SK-N-SH treated with all-trans-retinoic acid at 6 μM for 48 hours (cell line): ENCODE measurements around the gene RAET1E.
A peak's percentile ranks its signal among the peaks of the same experiment; 100 is the strongest.
"Not testable (repeated sequence)": the region's sequence is repeated elsewhere in the genome, so short reads cannot be mapped to it uniquely, and the experiment has no call there.

ENCODE experiments used
- ATAC-seq: fragments of 200-7000 bp; cut with Tn5 transposase; 3 replicates; pipeline ENCODE4 v1.9.1; 2020; ENCODE audit warnings: mild to moderate bottlenecking, moderate library complexity
- ARNTL ChIP-seq: fragments of 450-650 bp; formaldehyde crosslinking; IDR thresholded peaks from 2 replicates; pipeline ENCODE4 v1.5.0; 2020; ENCODE audit warnings: low read depth, mild to moderate bottlenecking, moderate library complexity, borderline replicate concordance
- BACH2 ChIP-seq: fragments of 250-450 bp; sonication (Bioruptor Pico); IDR thresholded peaks from 2 replicates; pipeline ENCODE4 v1.9.0; 2021; ENCODE audit warnings: mild to moderate bottlenecking, borderline replicate concordance
- CREB5 ChIP-seq: fragments of 250-450 bp; sonication (Bioruptor Pico); IDR thresholded peaks from 2 replicates; pipeline ENCODE4 v1.5.1; 2020; ENCODE audit warnings: low read depth, mild to moderate bottlenecking, moderate library complexity
- CSDC2 ChIP-seq: fragments of 250-450 bp; sonication (Bioruptor Pico); IDR thresholded peaks from 2 replicates; pipeline ENCODE4 v1.5.0; 2020; ENCODE audit warnings: mild to moderate bottlenecking, moderate library complexity
- CSRNP3 ChIP-seq: fragments of 250-450 bp; sonication (Bioruptor Pico); IDR thresholded peaks from 2 replicates; pipeline ENCODE4 v1.5.1; 2021; ENCODE audit warnings: mild to moderate bottlenecking, moderate library complexity
- ESRRG ChIP-seq: fragments of 250-450 bp; sonication (Bioruptor Pico); IDR thresholded peaks from 2 replicates; pipeline ENCODE4 v1.6.1; 2021; ENCODE audit warnings: mild to moderate bottlenecking
- GLIS3 ChIP-seq: fragments of 250-450 bp; sonication (Bioruptor Pico); IDR thresholded peaks from 2 replicates; pipeline ENCODE4 v1.5.0; 2020; ENCODE audit warnings: mild to moderate bottlenecking, moderate library complexity
- OSR1 ChIP-seq: fragments of 250-450 bp; sonication (Bioruptor Pico); IDR thresholded peaks from 2 replicates; pipeline ENCODE4 v1.8.0; 2022; ENCODE audit warnings: moderate library complexity, mild to moderate bottlenecking, inconsistent platforms
- PATZ1 ChIP-seq: fragments of 250-450 bp; sonication (Bioruptor Pico); IDR thresholded peaks from 2 replicates; pipeline ENCODE4 v1.8.0; 2020; ENCODE audit warnings: mild to moderate bottlenecking, moderate library complexity, borderline replicate concordance
- POU6F1 ChIP-seq: fragments of 250-450 bp; sonication (Bioruptor Pico); IDR thresholded peaks from 2 replicates; pipeline ENCODE4 v1.8.0; 2021; ENCODE audit warnings: low read depth, mild to moderate bottlenecking, moderate library complexity, borderline replicate concordance
- PPARA ChIP-seq: fragments of 250-450 bp; sonication (Bioruptor Pico); IDR thresholded peaks from 2 replicates; pipeline ENCODE4 v1.5.0; 2020; ENCODE audit warnings: mild to moderate bottlenecking, borderline replicate concordance
- RARB ChIP-seq: fragments of 250-450 bp; sonication (Bioruptor Pico); IDR thresholded peaks from 2 replicates; pipeline ENCODE4 v1.8.0; 2021; ENCODE audit warnings: mild to moderate bottlenecking, moderate library complexity
- TSHZ2 ChIP-seq: fragments of 250-450 bp; sonication (Bioruptor Pico); IDR thresholded peaks from 2 replicates; pipeline ENCODE4 v1.5.0; 2020; ENCODE audit warnings: mild to moderate bottlenecking, moderate library complexity
- ZFP3 ChIP-seq: fragments of 250-450 bp; sonication (Bioruptor Pico); IDR thresholded peaks from 2 replicates; pipeline ENCODE4 v1.5.0; 2020; ENCODE audit warnings: mild to moderate bottlenecking, moderate library complexity
- ZNF565 ChIP-seq: fragments of 450-650 bp; formaldehyde crosslinking; conservative IDR thresholded peaks from 2 replicates; pipeline ENCODE4 v1.5.0; 2020; ENCODE audit warnings: low read depth, mild to moderate bottlenecking, moderate library complexity
- ZNF70 ChIP-seq: fragments of 450-650 bp; formaldehyde crosslinking; IDR thresholded peaks from 2 replicates; pipeline ENCODE4 v1.5.0; 2020; ENCODE audit warnings: mild to moderate bottlenecking, moderate library complexity
- ZNF8 ChIP-seq: fragments of 450-650 bp; formaldehyde crosslinking; IDR thresholded peaks from 2 replicates; pipeline ENCODE4 v1.5.0; 2020; ENCODE audit warnings: mild to moderate bottlenecking, moderate library complexity

RAET1E gene

GRCh38 chr6:149923327-149923986, 25.5 kb upstream of the RAET1E start (continued):
- TF ChIP-seq POU6F1 (CRISPR knock-in tag) (no peak), OSR1 (CRISPR knock-in tag) (no peak), ZNF70 (CRISPR knock-in tag) (no peak), CSRNP3 (CRISPR knock-in tag) (no peak)

- TF ChIP-seq ZNF70 (CRISPR knock-in tag) (no peak), ESRRG (CRISPR knock-in tag) (no peak), ZFP3 (CRISPR knock-in tag) (no peak), ARNTL (CRISPR knock-in tag) (no peak), BACH2 (CRISPR knock-in tag) (no peak), OSR1 (CRISPR knock-in tag) (no peak), ZNF565 (CRISPR knock-in tag) (no peak)
- TF ChIP-seq, all 23 proteins: peak for 0
- ATAC-seq, result peak; percentile 90
Measured at GRCh38 chr6:149922642-149923326, 24.9 kb upstream of the RAET1E start, which contains the start of gene RAET1G. RAET1G (minus strand) TSS chr6:149923121; CDS start chr6:149923010, 111 bp downstream.

GRCh38 chr6:149922091-149922490, 24.2 kb upstream of the RAET1E start:
- ATAC-seq, result not testable (repeated sequence)

GRCh38 chr6:149921361-149921760, 23.4 kb upstream of the RAET1E start:
- ATAC-seq, result no peak
- TF ChIP-seq ZNF8, result no peak
- TF ChIP-seq TSHZ2 (CRISPR knock-in tag), result no peak
- TF ChIP-seq CREB5, result no peak
- no peak for TF ChIP-seq PPARA (CRISPR knock-in tag)
- no peak for TF ChIP-seq CSDC2
- no peak for TF ChIP-seq BACH2 (CRISPR knock-in tag)
- TF ChIP-seq RARB (CRISPR knock-in tag), result no peak
- TF ChIP-seq PATZ1 (CRISPR knock-in tag), result no peak
- no peak for TF ChIP-seq GLIS3
- TF ChIP-seq POU6F1 (CRISPR knock-in tag), result no peak
- TF ChIP-seq OSR1 (CRISPR knock-in tag), result no peak
- TF ChIP-seq ESRRG (CRISPR knock-in tag), result no peak
- TF ChIP-seq, all 23 proteins: peak for 0
